GM21717 (cell line): ENCODE data around the gene MYL11.
A peak's percentile ranks its signal among the peaks of the same experiment; 100 is the strongest.

Source experiments
- ATAC-seq: cut with Tn5 transposase; IDR thresholded peaks from one replicate; pipeline ENCODE4 v1.9.1; 2021; ENCODE audit warnings: mild to moderate bottlenecking, moderate library complexity; ENCODE audit not compliant: unreplicated experiment

The MYL11 gene

DNA sequence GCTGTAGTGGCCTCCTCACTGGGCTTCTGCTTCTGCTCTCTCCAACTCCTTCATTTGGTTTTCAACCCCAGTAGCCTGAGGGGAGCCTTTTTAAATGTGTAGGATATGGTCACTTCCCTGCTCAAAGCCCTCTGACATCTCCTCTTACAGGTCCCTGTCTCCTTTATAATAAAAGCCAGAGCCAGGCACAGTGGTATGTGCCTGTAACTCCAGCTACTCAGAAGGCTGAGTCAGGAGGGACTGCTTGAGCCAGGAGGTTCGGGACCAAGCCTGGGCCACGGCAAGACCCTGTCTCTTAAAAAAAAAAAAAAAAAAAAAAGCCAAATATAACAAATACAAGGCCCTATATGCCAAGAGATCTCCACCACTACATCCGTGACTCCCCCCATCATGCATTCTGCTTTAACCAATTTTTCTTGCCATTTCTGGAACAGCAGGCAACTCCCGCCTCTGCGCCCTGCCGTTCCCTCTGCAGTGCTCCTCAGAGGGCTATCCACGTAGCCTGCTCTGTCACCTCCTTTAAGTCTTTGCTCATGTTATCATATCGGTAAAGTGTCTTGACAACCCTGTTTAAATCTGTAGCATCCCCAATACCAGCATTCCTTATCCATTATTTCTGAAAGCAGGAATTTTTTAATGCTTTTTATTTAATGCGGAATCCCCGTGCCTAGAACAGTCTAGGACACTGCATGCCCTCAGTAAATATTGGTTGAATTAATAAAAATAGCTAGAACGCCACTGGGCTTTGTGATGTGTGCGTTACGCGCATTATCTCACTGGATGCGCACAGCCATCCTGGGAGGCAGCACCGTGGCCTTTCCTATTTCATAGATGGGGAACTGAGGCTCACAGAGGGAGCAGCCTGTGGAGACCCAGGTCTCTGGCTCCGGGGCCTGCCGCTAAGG, 42.3 kb downstream of the MYL11 start:
- no peak for ATAC-seq

DNA sequence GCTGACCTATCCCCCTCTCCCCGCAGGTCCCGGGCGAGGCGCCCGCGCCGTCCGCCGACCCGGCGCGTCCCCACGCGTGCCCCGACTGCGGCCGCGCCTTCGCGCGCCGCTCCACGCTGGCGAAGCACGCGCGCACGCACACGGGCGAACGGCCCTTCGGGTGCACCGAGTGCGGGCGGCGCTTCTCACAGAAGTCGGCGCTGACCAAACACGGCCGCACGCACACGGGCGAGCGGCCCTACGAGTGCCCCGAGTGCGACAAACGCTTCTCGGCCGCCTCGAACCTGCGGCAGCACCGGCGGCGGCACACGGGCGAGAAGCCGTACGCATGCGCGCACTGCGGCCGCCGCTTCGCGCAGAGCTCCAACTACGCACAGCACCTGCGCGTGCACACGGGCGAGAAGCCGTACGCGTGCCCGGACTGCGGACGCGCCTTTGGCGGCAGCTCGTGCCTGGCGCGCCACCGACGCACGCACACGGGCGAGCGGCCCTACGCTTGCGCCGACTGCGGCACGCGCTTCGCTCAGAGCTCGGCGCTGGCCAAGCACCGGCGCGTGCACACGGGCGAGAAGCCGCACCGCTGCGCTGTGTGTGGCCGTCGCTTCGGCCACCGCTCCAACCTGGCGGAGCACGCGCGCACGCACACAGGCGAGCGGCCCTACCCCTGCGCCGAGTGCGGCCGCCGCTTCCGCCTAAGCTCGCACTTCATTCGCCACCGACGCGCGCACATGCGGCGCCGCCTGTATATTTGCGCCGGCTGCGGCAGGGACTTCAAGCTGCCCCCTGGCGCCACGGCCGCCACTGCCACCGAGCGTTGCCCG, 43.1 kb downstream of the MYL11 start:
- peak; percentile 65 for ATAC-seq

DNA sequence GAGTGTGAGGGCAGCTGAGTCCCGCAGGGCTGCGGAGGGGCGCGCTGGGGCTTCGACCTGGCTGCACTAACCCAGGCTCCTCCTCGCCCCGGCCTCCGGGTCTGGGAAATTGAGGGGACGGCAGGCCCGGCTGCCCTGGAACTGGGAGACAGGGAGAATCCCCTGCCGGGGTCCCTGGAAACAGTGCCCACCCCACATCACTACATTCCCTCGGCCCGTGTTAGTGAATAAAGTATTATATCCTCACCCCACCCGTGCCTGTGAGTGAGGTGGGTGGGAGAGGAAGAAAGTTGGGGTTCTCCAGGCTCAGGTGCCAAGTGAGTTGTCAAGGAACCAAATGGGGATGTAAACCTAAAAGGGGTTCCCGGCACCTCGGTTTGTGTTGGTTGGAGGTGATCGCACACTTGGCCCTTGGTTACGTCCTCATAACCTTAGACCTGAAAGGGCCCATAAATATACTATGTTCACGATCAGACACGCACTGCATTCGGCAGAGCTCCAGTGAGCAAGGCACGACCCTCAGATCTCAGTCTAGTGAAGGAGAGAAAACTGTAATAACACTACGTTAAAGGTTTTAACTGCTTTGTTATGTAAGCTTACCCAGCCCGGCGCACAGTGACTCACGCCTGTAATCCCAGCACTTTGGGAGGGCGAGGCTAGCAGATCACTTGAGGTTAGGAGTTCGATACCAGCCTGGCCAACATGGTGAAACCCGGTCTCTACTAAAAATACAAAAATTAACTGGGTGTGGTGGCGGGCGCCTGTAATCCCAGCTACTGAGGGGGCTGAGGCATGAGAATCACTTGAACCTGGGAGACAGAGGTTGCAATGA, 44.0 kb downstream of the MYL11 start:
- no peak for ATAC-seq

DNA sequence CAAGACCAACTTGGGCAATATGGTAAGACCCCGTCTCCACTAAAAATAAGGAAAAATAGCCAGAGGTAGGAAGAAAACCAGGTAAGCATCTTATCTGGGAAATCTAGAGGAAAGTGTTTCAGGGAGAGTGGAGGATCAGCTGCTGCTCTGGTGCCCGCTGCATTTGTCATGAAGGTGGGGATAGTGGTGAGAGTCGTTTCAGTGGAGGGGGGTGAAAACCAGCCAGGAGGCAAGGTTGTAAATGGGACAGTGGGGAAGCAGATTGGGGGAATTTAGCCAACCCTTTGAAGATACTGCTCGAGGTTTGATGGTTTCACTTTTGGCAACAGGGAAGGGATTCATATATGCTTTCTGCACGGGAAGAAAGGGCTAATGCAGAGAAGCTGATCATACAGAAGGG, 46.4 kb downstream of the MYL11 start:
- no peak for ATAC-seq
